D721Med (cell line): Measurements from ENCODE around the gene NADK.

Experiments used
- DNase-seq: peaks from one replicate; pipeline ENCODE4 v3.0.0; 2011; ENCODE audit warnings: low spot score; ENCODE audit not compliant: insufficient read length
- FAIRE-seq: peaks from 2 replicates; lab custom pipeline; 2011; peaks lifted over from hg19 to GRCh38; lab: Jason Lieb, UNC
- CTCF ChIP-seq: IDR thresholded peaks from 2 replicates; pipeline ENCODE4 v1.5.1; 2012; ENCODE audit warnings: mild to moderate bottlenecking, control low read depth; ENCODE audit not compliant: insufficient read depth; ENCODE audit errors: missing control alignments

Gene NADK

GRCh38 chr1:1758059-1758621 is 20.1 kb downstream of the NADK start:
- no peak for FAIRE-seq
- TF ChIP-seq CTCF = no peak
- DNase-seq = no peak

- no peak for FAIRE-seq
- no peak for TF ChIP-seq CTCF
- DNase-seq = no peak
These were observed 20.7 kb downstream of the NADK start for GRCh38 chr1:1757422-1758058.

GRCh38 chr1:1756661-1757421 is 21.4 kb downstream of the NADK start:
- DNase-seq (no peak), FAIRE-seq (no peak)
- TF ChIP-seq CTCF = no peak

- no peak for TF ChIP-seq CTCF
These were observed 22.4 kb downstream of the NADK start for GRCh38 chr1:1755852-1756251.

GRCh38 chr1:1755426-1755825 is 22.8 kb downstream of the NADK start:
- FAIRE-seq (no peak), DNase-seq (no peak)
- TF ChIP-seq CTCF = no peak

More at GRCh38 chr1:1755852-1756251, 22.4 kb downstream of the NADK start:
- DNase-seq = no peak
- no peak for FAIRE-seq

GRCh38 chr1:1754051-1754815 is 24.0 kb downstream of the NADK start:
- no peak for DNase-seq
- no peak for FAIRE-seq
- TF ChIP-seq CTCF = no peak
